Embryonic facial prominence (tissue), 1 donor: ENCODE measurements around the gene MRPL23.

ENCODE experiments used
- DNase-seq: peaks from one replicate; pipeline ENCODE4 v3.0.0-alpha.2; 2016; ENCODE audit errors: extremely low spot score

Gene MRPL23

GRCh38 chr11:1990872-1991578 is 43.9 kb downstream of the MRPL23 start:
- no peak for DNase-seq

- no peak for DNase-seq
These were observed 45.0 kb downstream of the MRPL23 start for GRCh38 chr11:1992111-1992510.

DNA sequence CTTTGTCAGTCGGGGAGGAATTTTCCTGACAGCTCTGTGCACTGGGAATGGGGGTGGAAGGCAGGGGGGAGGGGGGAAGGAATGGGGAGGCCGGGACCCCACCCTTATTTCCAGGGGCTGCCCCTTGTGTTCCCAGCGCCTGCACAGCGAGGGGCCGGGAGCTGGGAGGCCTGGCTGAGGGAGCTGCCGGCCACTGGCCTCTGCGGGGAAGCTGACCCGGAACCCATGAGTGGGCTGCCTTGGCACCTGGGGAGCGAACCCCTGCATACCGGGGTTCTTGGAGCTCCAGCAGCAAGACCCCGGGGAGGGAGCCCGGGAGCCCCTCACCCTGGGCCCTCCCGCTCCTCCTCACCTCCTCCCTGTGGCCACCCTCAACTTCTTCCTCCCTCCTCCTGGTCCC is 47.0 kb downstream of the MRPL23 start:
- no peak for DNase-seq

DNA sequence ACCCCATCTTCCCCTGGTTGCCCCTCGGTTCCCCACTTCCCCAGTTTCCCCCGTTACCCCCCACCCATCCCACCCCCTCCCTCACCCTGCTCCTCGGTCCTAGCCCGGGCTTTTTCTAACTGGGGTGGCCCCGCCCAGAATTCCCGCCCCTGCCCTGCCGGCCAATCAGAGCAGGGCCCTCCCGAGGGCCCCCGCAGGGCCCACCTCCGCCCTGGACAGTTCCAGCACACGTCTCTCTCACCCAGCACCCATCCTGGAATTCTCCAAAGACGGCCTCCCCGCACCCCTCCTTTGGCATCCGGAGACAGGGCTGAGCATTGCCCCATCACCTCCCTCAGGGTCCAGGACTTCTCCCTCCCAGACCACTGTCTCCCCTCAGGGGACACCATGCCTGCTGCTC is 50.6 kb downstream of the MRPL23 start, which contains the start of gene H19:
Gene H19 (minus strand): TSS at position 88 of the 400 bp plus-strand sequence.
- DNase-seq: no peak

- no peak for DNase-seq
These were observed 51.2 kb downstream of the MRPL23 start for GRCh38 chr11:1998290-1998689.

DNA sequence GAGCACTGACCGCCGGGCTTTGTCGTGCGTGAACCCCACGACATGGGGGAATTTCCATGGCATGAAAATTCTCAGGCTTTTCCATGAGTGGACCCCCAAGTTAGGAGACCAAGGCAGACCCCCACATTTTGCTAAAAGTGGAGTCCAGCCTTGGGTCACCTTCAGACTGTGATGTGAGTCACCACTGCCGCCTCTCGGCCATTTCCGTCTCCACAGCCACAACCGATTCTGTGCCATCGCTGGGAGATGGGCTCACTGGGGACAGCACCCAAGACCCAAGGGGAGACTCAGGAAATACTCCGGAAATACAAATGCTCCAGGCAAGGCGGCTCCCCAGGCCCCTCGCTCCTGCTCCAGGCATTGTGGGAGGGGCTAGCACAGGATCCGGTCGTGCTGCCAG is 51.7 kb downstream of the MRPL23 start:
- no peak for DNase-seq

GRCh38 chr11:2002042-2002776 is 55.1 kb downstream of the MRPL23 start:
- DNase-seq: no peak

GRCh38 chr11:2002807-2003206 is 55.7 kb downstream of the MRPL23 start:
- DNase-seq: no peak

GRCh38 chr11:2004466-2004865 is 57.3 kb downstream of the MRPL23 start:
- no peak for DNase-seq
